ENCODE results near the gene SMIM41.

SMIM41 gene

GRCh38 chr12:52121824-52122539 is 42.5 kb downstream of the SMIM41 start:
- no peaks in the 10 kb centered on the region for H3K36me3 ChIP-seq
- no peaks in the 10 kb centered on the region for H3K9me3 ChIP-seq
- H3K9ac ChIP-seq, result no peak overlapping the region
- no peak overlapping the region for H3K4me3 ChIP-seq
- H3K4me1 ChIP-seq, result peaks cover 96% of the 10 kb centered on the region
- H4K20me1 ChIP-seq, result no peaks in the 10 kb centered on the region
- no peak for TF ChIP-seq Cebpa-rat (IDR thresholded peaks at IDR 0.05)
- peak overlapping the region; percentile 41 for H3K27ac ChIP-seq
- peak overlapping the region; percentile 82 for H3K4me2 ChIP-seq
- no peaks in the 10 kb centered on the region for H3K27me3 ChIP-seq

- H3K36me3 ChIP-seq, result no peaks in the 10 kb centered on the region
- H3K9ac ChIP-seq, result no peak overlapping the region
- H3K4me1 ChIP-seq, result peaks cover 100% of the 10 kb centered on the region
- H3K4me2 ChIP-seq, result peak overlapping the region; percentile 82
- no peak for TF ChIP-seq Cebpa-rat (IDR thresholded peaks at IDR 0.05)
- no peaks in the 10 kb centered on the region for H3K27me3 ChIP-seq
- peak overlapping the region; percentile 41; the same call in 1 of the 2 replicates for H3K27ac ChIP-seq
- H3K9me3 ChIP-seq, result no peaks in the 10 kb centered on the region
- no peaks in the 10 kb centered on the region for H4K20me1 ChIP-seq
- no peak overlapping the region for H3K4me3 ChIP-seq
Observed at GRCh38 chr12:52122540-52122871, 43.0 kb downstream of the SMIM41 start.

DNA sequence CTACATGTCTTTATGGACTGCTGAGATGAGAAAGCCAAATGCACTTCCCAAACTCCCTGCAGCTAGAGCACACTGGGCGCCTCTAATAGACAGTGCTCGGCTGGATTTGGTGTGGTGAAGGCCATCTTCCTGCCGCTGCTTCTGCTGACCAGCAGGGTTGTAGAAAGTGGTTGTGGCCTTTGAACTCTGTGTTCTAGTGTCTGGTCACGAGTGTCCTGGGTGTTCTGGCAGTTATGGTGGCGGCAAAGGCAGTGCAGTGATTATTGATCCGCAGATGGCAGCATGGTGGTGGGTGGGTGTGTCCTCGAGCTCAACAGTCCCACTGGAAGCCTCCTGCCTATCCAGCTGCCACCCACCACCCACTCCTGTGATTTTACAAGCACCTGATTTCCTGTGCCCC is 43.4 kb downstream of the SMIM41 start:
- H4K20me1 ChIP-seq, result no peaks in the 10 kb centered on the region
- no peaks in the 10 kb centered on the region for H3K9me3 ChIP-seq
- H3K4me2 ChIP-seq, result peak overlapping the region; percentile 82; the same call in 1 of the 2 replicates
- no peaks in the 10 kb centered on the region for H3K36me3 ChIP-seq
- peaks cover 100% of the 10 kb centered on the region for H3K4me1 ChIP-seq
- H3K4me3 ChIP-seq, result no peak overlapping the region
- H3K9ac ChIP-seq, result no peak overlapping the region
- no peak for TF ChIP-seq Cebpa-rat (IDR thresholded peaks at IDR 0.05)
- H3K27me3 ChIP-seq, result no peaks in the 10 kb centered on the region
- H3K27ac ChIP-seq, result peak overlapping the region; percentile 41; the same call in 1 of the 2 replicates

- Histone ChIP-seq H3K4me3 (no peak overlapping the region), H4K20me1 (no peaks in the 10 kb centered on the region), H3K9ac (no peak overlapping the region), H3K27me3 (no peaks in the 10 kb centered on the region), H3K4me2 (peak overlapping the region; percentile 82), H3K9me3 (no peaks in the 10 kb centered on the region), H3K27ac (peak overlapping the region; percentile 47; the same call in 1 of the 2 replicates), H3K4me1 (peaks cover 100% of the 10 kb centered on the region), H3K36me3 (no peaks in the 10 kb centered on the region)
- TF ChIP-seq Cebpa-rat (IDR thresholded peaks at IDR 0.05), result no peak
Observed at GRCh38 chr12:52123487-52124186, 44.1 kb downstream of the SMIM41 start.

DNA sequence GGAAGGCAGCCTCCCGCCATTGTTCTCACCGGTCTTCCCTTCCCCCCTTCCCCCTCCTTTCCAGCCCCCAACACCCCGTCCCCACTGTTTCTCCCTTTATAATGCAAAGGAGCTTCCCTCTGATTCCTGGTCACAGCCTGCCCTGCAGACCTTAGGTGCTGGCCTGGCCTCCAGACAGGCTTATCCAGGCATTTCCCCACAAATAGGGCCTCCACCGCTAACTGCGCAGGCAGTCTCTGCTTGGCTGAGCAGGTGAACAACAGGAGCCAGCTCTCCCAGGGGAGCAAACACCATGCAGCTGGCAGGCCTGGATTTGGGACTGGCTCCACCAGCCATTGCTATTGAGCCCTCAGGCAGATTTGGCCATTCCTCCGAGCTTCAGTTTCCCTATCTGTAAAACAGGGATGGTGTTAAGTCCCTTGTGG is 46.0 kb downstream of the SMIM41 start:
- Histone ChIP-seq H3K27me3 (no peaks in the 10 kb centered on the region), H3K9me3 (no peaks in the 10 kb centered on the region), H3K9ac (no peak overlapping the region), H3K4me3 (no peak overlapping the region), H3K36me3 (no peaks in the 10 kb centered on the region), H3K27ac (peak overlapping the region; percentile 81), H3K4me2 (peak overlapping the region; percentile 82), H4K20me1 (no peaks in the 10 kb centered on the region), H3K4me1 (peaks cover 98% of the 10 kb centered on the region)
- no peak for TF ChIP-seq Cebpa-rat (IDR thresholded peaks at IDR 0.05)

GRCh38 chr12:52126050-52126604 is 46.6 kb downstream of the SMIM41 start:
- Histone ChIP-seq H3K9me3 (no peaks in the 10 kb centered on the region), H3K27ac (peak overlapping the region; percentile 81), H3K9ac (no peak overlapping the region; the same call in 1 of the 2 replicates), H3K36me3 (no peaks in the 10 kb centered on the region), H3K4me2 (peak overlapping the region; percentile 82), H3K4me3 (no peak overlapping the region), H3K27me3 (no peaks in the 10 kb centered on the region), H3K4me1 (peaks cover 98% of the 10 kb centered on the region), H4K20me1 (no peaks in the 10 kb centered on the region)
- no peak for TF ChIP-seq Cebpa-rat (IDR thresholded peaks at IDR 0.05)

GRCh38 chr12:52126605-52127578 is 47.4 kb downstream of the SMIM41 start:
- 0 out of 2 replicates have a peak overlapping the region, but pooled peaks have one; percentile 8 for H3K9ac ChIP-seq
- no peak for TF ChIP-seq Cebpa-rat (IDR thresholded peaks at IDR 0.05)
- no peak overlapping the region for H3K4me3 ChIP-seq
- peak overlapping the region; percentile 82 for H3K4me2 ChIP-seq
- H3K9me3 ChIP-seq, result no peaks in the 10 kb centered on the region
- peak overlapping the region; percentile 81 for H3K27ac ChIP-seq
- peaks cover 93% of the 10 kb centered on the region for H3K4me1 ChIP-seq
- no peaks in the 10 kb centered on the region for H3K27me3 ChIP-seq
- H4K20me1 ChIP-seq, result no peaks in the 10 kb centered on the region
- no peaks in the 10 kb centered on the region for H3K36me3 ChIP-seq

- peaks cover 83% of the 10 kb centered on the region for H3K4me1 ChIP-seq
- no peak for TF ChIP-seq Cebpa-rat (IDR thresholded peaks at IDR 0.05)
- H3K27ac ChIP-seq, result peak overlapping the region; percentile 81
- peak overlapping the region; percentile 34; the same call in 1 of the 2 replicates for H3K9ac ChIP-seq
- peak overlapping the region; percentile 82 for H3K4me2 ChIP-seq
- H3K36me3 ChIP-seq, result no peaks in the 10 kb centered on the region
- no peaks in the 10 kb centered on the region for H3K27me3 ChIP-seq
- H3K9me3 ChIP-seq, result no peaks in the 10 kb centered on the region
- no peak overlapping the region for H3K4me3 ChIP-seq
- no peaks in the 10 kb centered on the region for H4K20me1 ChIP-seq
Observed at GRCh38 chr12:52127683-52128450, 48.4 kb downstream of the SMIM41 start.

Measured in BLaER1 (cell line).